MCF 10A (cell line): ENCODE measurements around the gene GPC2. TPM values are rescaled to one million over a fixed set of nuclear protein-coding genes. Genes with fewer than 3 reads are reported as not detected.

Experiments
- BruUV-seq: library from RNA; stranded (reverse); fragments of 400-500 nt; replicated peaks from 2 replicates; lab custom pipeline; 2021; lab: Mats Ljungman, UMichigan
- CTCF ChIA-PET: fragments of 300-600 bp; sonication (Branson Sonifier 250); formaldehyde crosslinking; extraction: SDS; loops from one replicate; lab custom pipeline; 2021; ENCODE audit warnings: antibody characterized with exemption, inconsistent platforms; lab: Yijun Ruan, JAX
- POLR2A ChIA-PET: fragments of 300-600, 350-650 bp; sonication (Branson Sonifier 250); formaldehyde crosslinking; extraction: SDS; loops from one replicate; lab custom pipeline; 2020; ENCODE audit warnings: antibody characterized with exemption, inconsistent platforms; lab: Yijun Ruan, JAX
- DNase-seq: peaks from one replicate; pipeline ENCODE4 v3.0.0-alpha.2; 2018; ENCODE audit not compliant: unreplicated experiment
- H3K27ac Mint-ChIP-seq: one replicate; pipeline ENCODE4 v1.8.0; 2022; ENCODE audit warnings: mild to moderate bottlenecking, low read depth, mixed read lengths; ENCODE audit not compliant: unreplicated experiment
- H3K27me3 Mint-ChIP-seq: one replicate; pipeline ENCODE4 v1.8.0; 2022; ENCODE audit warnings: mixed read lengths; ENCODE audit not compliant: insufficient read depth, unreplicated experiment
- H3K36me3 Mint-ChIP-seq: one replicate; pipeline ENCODE4 v1.8.0; 2022; ENCODE audit warnings: mild to moderate bottlenecking, moderate library complexity, mixed read lengths; ENCODE audit not compliant: insufficient read depth, unreplicated experiment
- H3K4me1 Mint-ChIP-seq: one replicate; pipeline ENCODE4 v1.8.0; 2022; ENCODE audit warnings: mixed read lengths; ENCODE audit not compliant: insufficient read depth, unreplicated experiment
- H3K4me3 Mint-ChIP-seq: one replicate; pipeline ENCODE4 v1.8.0; 2022; ENCODE audit warnings: mild to moderate bottlenecking, moderate library complexity, mixed read lengths; ENCODE audit not compliant: unreplicated experiment
- H3K9me3 Mint-ChIP-seq: one replicate; pipeline ENCODE4 v1.8.0; 2022; ENCODE audit warnings: mixed read lengths; ENCODE audit not compliant: unreplicated experiment
- intact Hi-C: fragments of 100-400 bp; cut with micrococcal nuclease; formaldehyde crosslinking; loops from 2 replicates; pipeline ENCODE4 v1.14.1; 2022
- microRNA-seq: library from miRNA; unstranded; fragments of <30 nt; microRNA quantifications from one replicate; pipeline ENCODE4 v1.2.0, GENCODE V29; 2022
- total RNA-seq: library from RNA; stranded (reverse); gene quantifications from 2 replicates; pipeline ENCODE4 v1.2.3, GENCODE V29; 2022
- TF ChIP-seq, protein P1 (sequence below): fragments of 200-600 bp; IDR thresholded peaks from one replicate; pipeline ENCODE4 v1.8.0; 2022; ENCODE audit warnings: antibody characterized with exemption, mild to moderate bottlenecking; ENCODE audit not compliant: unreplicated experiment

GPC2 gene
- total RNA-seq, 1 experiment from 2014 or later = 0.65 TPM

DNA sequence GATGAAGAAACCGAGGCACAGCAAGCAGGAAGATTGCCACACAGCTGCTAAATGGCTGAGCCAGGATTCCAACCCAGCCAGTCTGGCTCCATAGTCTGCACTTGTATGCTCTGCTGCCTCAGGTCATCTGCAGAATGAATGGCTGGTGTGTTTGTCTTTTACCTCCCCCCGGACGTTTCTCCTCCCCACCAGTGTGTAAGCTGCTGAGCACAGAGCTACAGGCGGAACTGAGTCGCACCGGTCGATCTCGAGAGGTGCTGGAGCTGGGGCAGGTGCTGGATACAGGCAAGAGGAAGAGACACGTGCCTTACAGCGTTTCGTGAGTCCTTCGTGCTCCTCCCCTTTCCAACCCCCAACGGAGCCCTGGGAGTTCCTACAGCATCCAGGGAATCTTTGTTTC is 55.1 kb downstream of the GPC2 start:
- ChIA-PET CTCF (no interaction called here), POLR2A (interaction anchor here (0.6 to 5.3 kb wide), 3 partner anchors 8 to 50 kb away, joined by 3 to 47 read pairs (median 3); partner anchors contain the start of genes AP4M1 and MCM7)
- Mint-ChIP-seq H3K27me3 (no peaks in the 10 kb centered on the region), H3K4me1 (peaks cover 7% of the 10 kb centered on the region), H3K27ac (no peak overlapping the region), H3K36me3 (peaks cover 5% of the 10 kb centered on the region), H3K9me3 (no peaks in the 10 kb centered on the region), H3K4me3 (no peak overlapping the region)
- TF ChIP-seq, protein P1, sequence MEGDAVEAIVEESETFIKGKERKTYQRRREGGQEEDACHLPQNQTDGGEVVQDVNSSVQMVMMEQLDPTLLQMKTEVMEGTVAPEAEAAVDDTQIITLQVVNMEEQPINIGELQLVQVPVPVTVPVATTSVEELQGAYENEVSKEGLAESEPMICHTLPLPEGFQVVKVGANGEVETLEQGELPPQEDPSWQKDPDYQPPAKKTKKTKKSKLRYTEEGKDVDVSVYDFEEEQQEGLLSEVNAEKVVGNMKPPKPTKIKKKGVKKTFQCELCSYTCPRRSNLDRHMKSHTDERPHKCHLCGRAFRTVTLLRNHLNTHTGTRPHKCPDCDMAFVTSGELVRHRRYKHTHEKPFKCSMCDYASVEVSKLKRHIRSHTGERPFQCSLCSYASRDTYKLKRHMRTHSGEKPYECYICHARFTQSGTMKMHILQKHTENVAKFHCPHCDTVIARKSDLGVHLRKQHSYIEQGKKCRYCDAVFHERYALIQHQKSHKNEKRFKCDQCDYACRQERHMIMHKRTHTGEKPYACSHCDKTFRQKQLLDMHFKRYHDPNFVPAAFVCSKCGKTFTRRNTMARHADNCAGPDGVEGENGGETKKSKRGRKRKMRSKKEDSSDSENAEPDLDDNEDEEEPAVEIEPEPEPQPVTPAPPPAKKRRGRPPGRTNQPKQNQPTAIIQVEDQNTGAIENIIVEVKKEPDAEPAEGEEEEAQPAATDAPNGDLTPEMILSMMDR = no peak
- DNase-seq = no peak
- no TSS peak for BruUV-seq
- intact Hi-C loops = no loop called here

DNA sequence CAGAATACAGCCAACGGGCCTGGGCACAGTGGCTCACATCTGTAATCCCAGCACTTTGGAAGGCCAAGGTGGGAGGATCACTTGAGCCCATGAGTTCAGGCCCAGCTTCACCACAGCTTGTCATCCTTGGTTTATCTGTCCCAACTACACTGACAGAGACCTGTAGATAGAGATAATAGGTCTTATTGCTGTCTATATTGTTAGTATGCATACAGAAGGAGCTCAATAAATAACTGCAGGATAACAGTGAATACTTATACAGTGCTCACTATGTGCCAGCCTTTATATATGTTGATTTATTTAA is 56.5 kb downstream of the GPC2 start:
- DNase-seq = no peak
- ChIA-PET POLR2A (interaction anchor here (0.5 to 2.5 kb wide), 6 partner anchors 20 to 562 kb away, joined by 3 to 18 read pairs (median 5); partner anchors contain the start of genes AP4M1, COPS6, LAMTOR4 and MCM7), CTCF (interaction anchor here (0.7 kb wide), 1 partner anchor 23 kb away, joined by 3 read pairs; no protein-coding TSS in a partner anchor)
- Mint-ChIP-seq H3K36me3 (peaks cover 11% of the 10 kb centered on the region), H3K27ac (peak overlapping the region; percentile 9), H3K4me3 (peak overlapping the region; percentile 98), H3K4me1 (peaks cover 7% of the 10 kb centered on the region), H3K27me3 (no peaks in the 10 kb centered on the region), H3K9me3 (no peaks in the 10 kb centered on the region)
- BruUV-seq = no TSS peak
- intact Hi-C loops = no loop called here
- TF ChIP-seq, protein P1 = no peak

DNA sequence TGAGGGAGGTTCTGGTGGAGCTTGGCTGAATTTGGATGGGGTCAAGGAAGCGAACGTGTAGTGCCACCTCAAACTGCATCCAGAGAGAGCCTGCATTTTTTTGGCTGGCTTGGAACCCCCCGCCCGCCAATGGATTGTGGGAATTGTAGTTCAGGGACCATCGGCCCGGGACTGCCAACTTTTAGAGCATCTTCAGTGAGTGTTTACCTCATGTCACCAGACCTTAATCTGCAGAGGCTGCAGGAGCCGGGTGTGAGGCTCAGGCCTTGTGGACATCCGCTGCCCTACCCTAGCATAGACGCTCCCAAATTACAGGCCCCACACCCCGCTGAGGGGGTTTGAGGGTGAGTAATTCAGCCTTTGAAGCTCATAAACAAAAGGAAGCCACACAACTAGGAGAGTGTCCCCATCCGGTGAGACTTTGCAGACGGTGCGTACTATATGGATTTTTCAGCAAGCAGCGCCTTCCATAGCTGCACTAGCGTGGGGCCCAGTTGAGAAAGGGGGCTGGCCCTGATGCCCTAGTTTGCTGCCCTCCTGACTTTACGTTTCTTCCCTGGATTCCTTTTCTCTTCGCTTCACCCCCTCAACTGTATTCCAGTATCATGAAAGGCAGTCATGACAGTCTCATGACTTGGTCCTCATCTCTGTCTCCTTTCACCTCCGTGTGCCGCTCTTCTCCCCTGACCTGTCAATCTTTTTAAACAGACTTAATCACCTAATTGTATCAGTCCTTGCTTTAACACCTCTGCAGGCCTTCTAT is 57.0 kb downstream of the GPC2 start:
- peak overlapping the region; percentile 99 for H3K27ac Mint-ChIP-seq
- POLR2A ChIA-PET = interaction anchor here (1.0 to 2.5 kb wide), 5 partner anchors 19 to 38 kb away, joined by 3 to 18 read pairs (median 5); partner anchors contain the start of genes AP4M1, COPS6, LAMTOR4 and MCM7
- CTCF ChIA-PET = interaction anchor here (0.6 to 0.7 kb wide), 2 partner anchors 13 to 23 kb away, joined by 3 read pairs; no protein-coding TSS in a partner anchor
- peaks cover 12% of the 10 kb centered on the region for H3K36me3 Mint-ChIP-seq
- BruUV-seq = no TSS peak
- H3K9me3 Mint-ChIP-seq = no peaks in the 10 kb centered on the region
- peak; percentile 46 for DNase-seq
- TF ChIP-seq, protein P1 = no peak
- intact Hi-C loops = loop anchor here (1.0 kb wide), 1 partner anchor 19 kb away; the partner anchor contains the start of genes AP4M1 and MCM7
- H3K4me1 Mint-ChIP-seq = peaks cover 7% of the 10 kb centered on the region
- H3K4me3 Mint-ChIP-seq = peak overlapping the region; percentile 98
- H3K27me3 Mint-ChIP-seq = no peaks in the 10 kb centered on the region

Small RNAs within 50 kb of the gene (microRNA-seq; reads per million reads assigned to microRNA genes)
- gene MIR4658 = not detected

Other genes with a start within 250 kb of the GPC2 start
- gene GJC3, start 247.8 kb downstream of the GPC2 start, total RNA-seq = not detected in 2 replicates
- gene AZGP1, start 201.3 kb downstream of the GPC2 start, total RNA-seq = 0.58 and 0.59 TPM in 2 replicates
- gene ZKSCAN1, start 161.8 kb downstream of the GPC2 start, total RNA-seq = 80.2 and 86.2 TPM in 2 replicates
- 13.8 and 14.7 TPM in 2 replicates for gene ZSCAN21, start 127.6 kb downstream of the GPC2 start, total RNA-seq
- 23.7 and 24.8 TPM in 2 replicates for gene ZNF3, start 95.7 kb downstream of the GPC2 start, total RNA-seq
- gene COPS6, start 88.4 kb downstream of the GPC2 start, total RNA-seq = 85.2 and 103 TPM in 2 replicates
- gene MCM7, start 76.0 kb downstream of the GPC2 start, total RNA-seq = 38.5 and 67.8 TPM in 2 replicates
- 13.5 and 13.6 TPM in 2 replicates for gene AP4M1, start 75.7 kb downstream of the GPC2 start, total RNA-seq
- 47.2 and 58.9 TPM in 2 replicates for gene TAF6, start 58.0 kb downstream of the GPC2 start, total RNA-seq
- gene CNPY4, start 57.7 kb downstream of the GPC2 start, total RNA-seq = 2.9 and 3.0 TPM in 2 replicates
- gene MBLAC1, start 50.4 kb downstream of the GPC2 start, total RNA-seq = 2.5 and 3.2 TPM in 2 replicates
- gene LAMTOR4, start 28.5 kb downstream of the GPC2 start, total RNA-seq = 76.6 and 87.3 TPM in 2 replicates
- gene TRAPPC14, start 18.7 kb downstream of the GPC2 start, total RNA-seq = 18.0 and 21.7 TPM in 2 replicates
- gene GAL3ST4, start 8.8 kb downstream of the GPC2 start, total RNA-seq = 0.17 and 0.26 TPM in 2 replicates
- gene STAG3, start 537 bp upstream of the GPC2 start, total RNA-seq = 1.1 and 1.5 TPM in 2 replicates
- gene PVRIG, start 42.6 kb upstream of the GPC2 start, total RNA-seq = 0.74 TPM in 1 of 2 replicates, not detected in the other
- not detected in 2 replicates for gene SPDYE3, start 130.3 kb upstream of the GPC2 start, total RNA-seq
- gene PILRB, start 180.7 kb upstream of the GPC2 start, total RNA-seq = 39.8 and 56.2 TPM in 2 replicates
- 0.65 and 1.6 TPM in 2 replicates for gene PILRA, start 196.1 kb upstream of the GPC2 start, total RNA-seq